Measurements from ENCODE around the gene ZNF205. TPM values are rescaled to one million over a fixed set of nuclear protein-coding genes. Genes with fewer than 3 reads are reported as not detected.
"Not testable (repeated sequence)": the region's sequence is repeated elsewhere in the genome, so short reads cannot be mapped to it uniquely, and the experiment has no call there.

ZNF205 gene
- total RNA-seq, 1 donor from 2014 or later: not detected

GRCh38 chr16:3066440-3066748 is 46.0 kb upstream of the ZNF205 start:
- CTCF ChIA-PET: no interaction called here
- ATAC-seq (ENCODE audit: low read depth): no peak
- POLR2A ChIA-PET: interaction anchor here (0.6 kb wide), 2 partner anchors 30 to 39 kb away, joined by 5 to 6 read pairs; no protein-coding TSS in a partner anchor
- no peaks in the 10 kb centered on the region for H3K36me3 Mint-ChIP-seq (ENCODE audit: low read depth)
- H3K4me1 Mint-ChIP-seq: peaks cover 10% of the 10 kb centered on the region
- no peak for TF ChIP-seq CTCF (IDR thresholded peaks at IDR 0.05)
- H3K27me3 Mint-ChIP-seq: no peaks in the 10 kb centered on the region
- no peak overlapping the region for H3K4me3 Mint-ChIP-seq
- H3K27ac Mint-ChIP-seq: no peak overlapping the region
- no peak for DNase-seq
- intact Hi-C loops (cut with micrococcal nuclease): no loop called here
- no peaks in the 10 kb centered on the region for H3K9me3 Mint-ChIP-seq

GRCh38 chr16:3068487-3068886 is 43.9 kb upstream of the ZNF205 start:
- Mint-ChIP-seq H3K36me3 (ENCODE audit: low read depth) (no peaks in the 10 kb centered on the region), H3K27me3 (no peaks in the 10 kb centered on the region), H3K4me3 (no peak overlapping the region), H3K27ac (no peak overlapping the region), H3K4me1 (peaks cover 24% of the 10 kb centered on the region), H3K9me3 (no peaks in the 10 kb centered on the region)
- POLR2A ChIA-PET: no interaction called here
- intact Hi-C loops (cut with micrococcal nuclease): no loop called here
- DNase-seq (no peak), ATAC-seq (ENCODE audit: low read depth) (no peak)
- no peak for TF ChIP-seq CTCF (IDR thresholded peaks at IDR 0.05)
- CTCF ChIA-PET: no interaction called here

GRCh38 chr16:3069146-3069545 is 43.2 kb upstream of the ZNF205 start:
- ATAC-seq (ENCODE audit: low read depth); H3K36me3 Mint-ChIP-seq (ENCODE audit: low read depth); CTCF ChIA-PET; POLR2A ChIA-PET; DNase-seq; H3K27ac Mint-ChIP-seq; H3K27me3 Mint-ChIP-seq; intact Hi-C loops (cut with micrococcal nuclease); H3K9me3 Mint-ChIP-seq; H3K4me3 Mint-ChIP-seq: not testable (repeated sequence)
- peaks cover 31% of the 10 kb centered on the region for H3K4me1 Mint-ChIP-seq

- no peak for TF ChIP-seq CTCF (IDR thresholded peaks at IDR 0.05)
- no peaks in the 10 kb centered on the region for H3K9me3 Mint-ChIP-seq
- no peak for ATAC-seq (ENCODE audit: low read depth)
- intact Hi-C loops (cut with micrococcal nuclease): no loop called here
- no peaks in the 10 kb centered on the region for H3K27me3 Mint-ChIP-seq
- no peak overlapping the region for H3K4me3 Mint-ChIP-seq
- H3K27ac Mint-ChIP-seq: no peak overlapping the region
- ChIA-PET POLR2A (interaction anchor here (0.6 kb wide), 1 partner anchor 12 kb away, joined by 9 read pairs; no protein-coding TSS in a partner anchor), CTCF (interaction anchor here (1.0 to 2.0 kb wide), 2 partner anchors 11 to 25 kb away, joined by 4 to 5 read pairs; no protein-coding TSS in a partner anchor)
- H3K36me3 Mint-ChIP-seq (ENCODE audit: low read depth): no peaks in the 10 kb centered on the region
- peaks cover 46% of the 10 kb centered on the region for H3K4me1 Mint-ChIP-seq
- DNase-seq: no peak
These were observed 41.7 kb upstream of the ZNF205 start for GRCh38 chr16:3070608-3071111.

GRCh38 chr16:3071655-3072054 is 40.7 kb upstream of the ZNF205 start:
- CTCF ChIA-PET: interaction anchor here (1.0 kb wide), 1 partner anchor 12 kb away, joined by 4 read pairs; no protein-coding TSS in a partner anchor
- no peak for DNase-seq
- no peak for TF ChIP-seq CTCF (IDR thresholded peaks at IDR 0.05)
- intact Hi-C loops (cut with micrococcal nuclease): no loop called here
- Mint-ChIP-seq H3K27me3 (no peaks in the 10 kb centered on the region), H3K27ac (no peak overlapping the region), H3K4me3 (no peak overlapping the region), H3K36me3 (ENCODE audit: low read depth) (no peaks in the 10 kb centered on the region), H3K9me3 (no peaks in the 10 kb centered on the region), H3K4me1 (peaks cover 56% of the 10 kb centered on the region)
- ATAC-seq (ENCODE audit: low read depth): no peak
- POLR2A ChIA-PET: no interaction called here

GRCh38 chr16:3072148-3072547 is 40.2 kb upstream of the ZNF205 start:
- H3K4me1 Mint-ChIP-seq: peaks cover 60% of the 10 kb centered on the region

GRCh38 chr16:3072576-3073263 is 39.7 kb upstream of the ZNF205 start:
- CTCF ChIA-PET; H3K9me3 Mint-ChIP-seq; H3K36me3 Mint-ChIP-seq (ENCODE audit: low read depth); H3K27me3 Mint-ChIP-seq; DNase-seq; ATAC-seq (ENCODE audit: low read depth); POLR2A ChIA-PET; H3K4me3 Mint-ChIP-seq; intact Hi-C loops (cut with micrococcal nuclease): not testable (repeated sequence)
- Mint-ChIP-seq H3K27ac (peak overlapping the region; percentile 67), H3K4me1 (peaks cover 59% of the 10 kb centered on the region)

More at GRCh38 chr16:3072148-3072547, 40.2 kb upstream of the ZNF205 start:
- DNase-seq; POLR2A ChIA-PET; H3K27me3 Mint-ChIP-seq; ATAC-seq (ENCODE audit: low read depth); H3K36me3 Mint-ChIP-seq (ENCODE audit: low read depth); H3K27ac Mint-ChIP-seq; CTCF ChIA-PET; H3K9me3 Mint-ChIP-seq; intact Hi-C loops (cut with micrococcal nuclease); H3K4me3 Mint-ChIP-seq: not testable (repeated sequence)

Measured in activated B cell treated with CpG ODN at 0.5 μM for 24 hours (primary cell).